Stomach (tissue), 4 donors: ENCODE data around the gene TTC3.

Experiments
- CTCF ChIP-seq, 7 experiments: fragments of 450-650 bp in 4 of 7; fragments of 200-600 bp in 3 of 7; sonication (generic) in 3 of 7; IDR thresholded peaks; one replicate each; pipeline ENCODE4 v1.5.1; 2016 to 2019; ENCODE audit warnings: antibody characterized with exemption in 7 of 7, control low read depth in 2 of 7, mild to moderate bottlenecking in 1 of 7
- EP300 ChIP-seq: sonication (generic); formaldehyde crosslinking; IDR thresholded peaks from one replicate; pipeline ENCODE4 v1.6.1; 2017; ENCODE audit warnings: antibody characterized with exemption
- POLR2A ChIP-seq, 4 donors: fragments of 450-650 bp; IDR thresholded peaks; one replicate each; pipeline ENCODE4 v1.6.1; 2016; ENCODE audit warnings: antibody characterized with exemption in 4 of 4, control low read depth in 2 of 4, mild to moderate bottlenecking in 1 of 4, moderate library complexity in 1 of 4
- POLR2AphosphoS5 ChIP-seq, 3 donors: sonication (generic); formaldehyde crosslinking; IDR thresholded peaks; one replicate each; pipeline ENCODE4 v1.6.1; 2016; ENCODE audit warnings: antibody characterized with exemption in 3 of 3

GRCh38 chr21:37220981-37221664 is 148.1 kb downstream of the TTC3 start:
- peak in 2 of 7 experiments; percentile 16 to 21 for TF ChIP-seq CTCF (IDR thresholded peaks at IDR 0.05)
- TF ChIP-seq POLR2A (IDR thresholded peaks at IDR 0.05), result no peak
- TF ChIP-seq EP300, result no peak
- peak; percentile 81 to 97 (median 84) for TF ChIP-seq POLR2AphosphoS5 (IDR thresholded peaks at IDR 0.05)
